Upper lobe of left lung (tissue), 4 donors: ENCODE data around the gene ASTN2.

Experiments used
- CTCF ChIP-seq, 6 experiments: fragments of 450-650 bp in 4 of 6; fragments of 200-600 bp in 2 of 6; sonication (generic) in 2 of 6; IDR thresholded peaks; one replicate each; pipeline ENCODE4 v1.5.1; 2016 to 2019; ENCODE audit warnings: antibody characterized with exemption in 6 of 6
- EP300 ChIP-seq, 4 donors: sonication (generic); formaldehyde crosslinking; IDR thresholded peaks; one replicate each; pipeline ENCODE4 v1.5.1; 2017; ENCODE audit warnings: antibody characterized with exemption in 4 of 4, control low read depth in 2 of 4
- POLR2A ChIP-seq, 4 donors: fragments of 450-650 bp; IDR thresholded peaks; one replicate each; pipeline ENCODE4 v1.5.1; 2016 to 2017; ENCODE audit warnings: antibody characterized with exemption in 4 of 4, mild to moderate bottlenecking in 2 of 4
- POLR2AphosphoS5 ChIP-seq, 2 donors: sonication (generic); formaldehyde crosslinking; IDR thresholded peaks; one replicate each; pipeline ENCODE4 v1.5.1; 2017; ENCODE audit warnings: antibody characterized with exemption in 2 of 2

GRCh38 chr9:117145811-117146490 is 268.9 kb downstream of the ASTN2 start:
- TF ChIP-seq POLR2AphosphoS5 (IDR thresholded peaks at IDR 0.05) (no peak), CTCF (IDR thresholded peaks at IDR 0.05) (no peak), POLR2A (IDR thresholded peaks at IDR 0.05) (no peak), EP300 (IDR thresholded peaks at IDR 0.05) (no peak)
